Measurements from ENCODE around the gene PCSK9. TPM values are rescaled to one million over a fixed set of nuclear protein-coding genes. Genes with fewer than 3 reads are reported as not detected.
A peak's percentile ranks its signal among the peaks of the same experiment; 100 is the strongest.

PCSK9 gene
- total and polyA plus RNA-seq, 2 experiments from 2014 or later = 77.6 to 327 TPM

GRCh38 chr1:55010194-55010886 is 29.0 kb upstream of the PCSK9 start:
- Histone ChIP-seq H2AFZ (no peak overlapping the region), H3K27me3 (ENCODE audit: insufficient read depth) (no peaks in the 10 kb centered on the region), H4K20me1 (replicated peaks; ENCODE audit: insufficient read depth) (no peaks in the 10 kb centered on the region), H3K4me2 (peak overlapping the region; percentile 64; the same call in 1 of the 2 replicates), H3K9me2 (ENCODE audit: insufficient read depth) (no peaks in the 10 kb centered on the region), H3F3A (replicated peaks; ENCODE audit: low read depth) (no peaks in the 10 kb centered on the region), H3K4me3 (no peak overlapping the region), H3K36me3 (ENCODE audit: insufficient read depth) (no peaks in the 10 kb centered on the region), H3K4me1 (ENCODE audit: insufficient read depth) (peaks cover 16% of the 10 kb centered on the region; the same call in 1 of the 2 replicates), H3K79me2 (replicated peaks; ENCODE audit: insufficient read depth) (no peaks in the 10 kb centered on the region), H3K27ac (ENCODE audit: low read depth) (no peak overlapping the region)
- H3K4me3 Mint-ChIP-seq = no peak overlapping the region
- H3K36me3 Mint-ChIP-seq (ENCODE audit: low read depth) = peaks cover 9% of the 10 kb centered on the region
- TF ChIP-seq STAT1 (IDR thresholded peaks at IDR 0.05; ENCODE audit: unreplicated experiment) (no peak), ZNF331 (CRISPR knock-in tag; IDR thresholded peaks at IDR 0.05; ENCODE audit: low read depth) (no peak), JUNB (IDR thresholded peaks at IDR 0.05; ENCODE audit: unreplicated experiment) (no peak), POLR2AphosphoS5 (IDR thresholded peaks at IDR 0.05; ENCODE audit: low read depth) (no peak), ZNF462 (CRISPR knock-in tag; IDR thresholded peaks at IDR 0.05) (no peak), NANOG (IDR thresholded peaks at IDR 0.05; ENCODE audit: borderline replicate concordance) (no peak), CREB1 (CRISPR knock-in tag; IDR thresholded peaks at IDR 0.05; ENCODE audit: low read depth) (no peak), ETS1 (IDR thresholded peaks at IDR 0.05) (no peak), ZNF114 (CRISPR knock-in tag; IDR thresholded peaks at IDR 0.05) (no peak), EZH2 (IDR thresholded peaks at IDR 0.05; ENCODE audit: low read depth, unreplicated experiment) (no peak)
- peak; percentile 57 for ATAC-seq
- no peak overlapping the region for H3K27ac Mint-ChIP-seq
- peaks cover 15% of the 10 kb centered on the region for H3K4me1 Mint-ChIP-seq
- H3K27me3 Mint-ChIP-seq (ENCODE audit: insufficient read depth, low read depth, poor library complexity) = peaks cover 8% of the 10 kb centered on the region
- no peak for DNase-seq (ENCODE audit: low spot score)
- peaks cover 17% of the 10 kb centered on the region for H3K9me3 Mint-ChIP-seq
